Measurements from ENCODE around the gene CDC14B.

- no peak for TF ChIP-seq CTCF (IDR thresholded peaks at IDR 0.05)
- TF ChIP-seq POLR2A (IDR thresholded peaks at IDR 0.05), result no peak
Measured at GRCh38 chr9:96636368-96636767, 16.7 kb upstream of the CDC14B start.
